Stimulated activated CD4-positive, alpha-beta T cell treated with anti-CD3 and anti-CD28 coated beads, TNF-alpha, amount 100 ng/mL, for 1 hour (primary cell): ENCODE measurements around the gene SLC19A2.

ENCODE experiments used
- DNase-seq, 3 donors: peaks; one replicate each; pipeline ENCODE4 v3.0.0-alpha.2; 2020; ENCODE audit warnings: low read depth in 3 of 3, low spot score in 1 of 3

Gene SLC19A2

GRCh38 chr1:169478094-169478672, 7.6 kb downstream of the SLC19A2 start:
- no peak for DNase-seq

- DNase-seq: no peak
These were observed 9.8 kb downstream of the SLC19A2 start for GRCh38 chr1:169475806-169476387.

GRCh38 chr1:169474302-169474995, 11.3 kb downstream of the SLC19A2 start:
- DNase-seq: no peak

GRCh38 chr1:169473347-169473746, 12.4 kb downstream of the SLC19A2 start:
- DNase-seq: no peak

- DNase-seq: no peak
These were observed 13.0 kb downstream of the SLC19A2 start for GRCh38 chr1:169472738-169473137.

GRCh38 chr1:169468982-169469381, 16.8 kb downstream of the SLC19A2 start:
- DNase-seq: no peak

GRCh38 chr1:169466259-169467230, 19.2 kb downstream of the SLC19A2 start:
- DNase-seq: no peak

GRCh38 chr1:169465281-169465680, 20.5 kb downstream of the SLC19A2 start:
- DNase-seq: no peak

- no peak for DNase-seq
These were observed 23.4 kb downstream of the SLC19A2 start for GRCh38 chr1:169462385-169462784.

- DNase-seq: no peak
These were observed 24.2 kb downstream of the SLC19A2 start for GRCh38 chr1:169461390-169462000.

GRCh38 chr1:169460191-169460833, 25.4 kb downstream of the SLC19A2 start:
- no peak for DNase-seq

GRCh38 chr1:169457443-169457842, 28.3 kb downstream of the SLC19A2 start:
- no peak for DNase-seq

GRCh38 chr1:169456029-169456428, 29.7 kb downstream of the SLC19A2 start:
- DNase-seq: no peak

- no peak for DNase-seq
These were observed 32.8 kb downstream of the SLC19A2 start for GRCh38 chr1:169452921-169453320.

GRCh38 chr1:169451218-169451824, 34.4 kb downstream of the SLC19A2 start:
- DNase-seq: no peak

GRCh38 chr1:169443923-169444322, 41.8 kb downstream of the SLC19A2 start:
- no peak for DNase-seq

- peak in 2 of 3 donors; percentile 2 to 10 for DNase-seq
These were observed 58.6 kb downstream of the SLC19A2 start, which contains the start of gene CCDC181 for GRCh38 chr1:169427081-169427641. TSS of gene CCDC181 (minus strand) at chr1:169427474. CDS start at chr1:169424927, 2,547 bp downstream.

GRCh38 chr1:169426174-169426705, 59.5 kb downstream of the SLC19A2 start:
- no peak for DNase-seq

- no peak for DNase-seq
These were observed 64.4 kb downstream of the SLC19A2 start for GRCh38 chr1:169421309-169421708.
